ENCODE measurements around the gene ADCY7. TPM values are rescaled to one million over a fixed set of nuclear protein-coding genes. Genes with fewer than 3 reads are reported as not detected.

Gene ADCY7
- total and polyA plus RNA-seq, 9 of the 15 experiments (the other 6 are each of a cell fraction or from before 2014, with no cell fraction given): 2.3 to 108 (median 28.6) TPM

DNA sequence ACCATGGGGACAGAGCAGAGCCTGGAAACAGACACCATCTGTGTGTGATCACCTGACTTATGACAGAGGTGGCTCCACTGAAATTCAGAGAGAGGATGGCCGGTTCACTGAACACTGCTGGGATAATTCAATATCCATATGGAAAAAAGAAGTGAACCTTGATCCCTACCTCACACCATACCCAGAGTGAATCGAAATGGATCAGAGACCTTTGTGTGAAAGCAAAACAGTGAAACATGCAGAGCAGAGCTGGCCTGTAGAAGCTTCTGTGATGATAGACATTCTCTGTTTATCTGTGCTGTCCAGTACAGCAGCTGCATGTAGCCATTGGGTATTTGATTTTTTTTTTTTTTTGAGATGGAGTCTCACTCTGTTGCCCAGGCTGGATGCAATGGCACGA is 20.3 kb downstream of the ADCY7 start:
- no TSS peak for BruUV-seq (replicated peaks)
- 98% methylated on average over 3 of the region's 3 CpGs for WGBS (ENCODE audit: insufficient coverage, low coverage, missing lambda C conversion rate)

DNA sequence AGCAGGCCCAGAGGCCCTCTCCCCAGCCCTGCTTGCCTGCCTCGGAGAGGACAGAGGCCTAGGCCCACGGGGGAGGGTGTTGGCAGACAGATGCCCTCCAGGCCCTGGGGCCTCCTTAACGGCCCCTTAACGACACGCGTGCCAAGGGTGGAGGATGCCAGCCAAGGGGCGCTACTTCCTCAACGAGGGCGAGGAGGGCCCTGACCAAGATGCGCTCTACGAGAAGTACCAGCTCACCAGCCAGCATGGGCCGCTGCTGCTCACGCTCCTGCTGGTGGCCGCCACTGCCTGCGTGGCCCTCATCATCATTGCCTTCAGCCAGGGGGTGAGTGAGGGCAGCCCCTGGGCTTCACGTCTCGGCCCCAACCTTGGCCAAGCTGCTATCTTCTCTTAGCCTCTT is 21.7 kb downstream of the ADCY7 start:
- H3K9me1 ChIP-seq (ENCODE audit: control insufficient read depth, insufficient read depth, low read length): no peaks in the 10 kb centered on the region
- H3K27me3 ChIP-seq (ENCODE audit: control insufficient read depth in 2 of 2, insufficient read depth in 2 of 2, low read length in 2 of 2): no peaks in the 10 kb centered on the region
- H3K9ac ChIP-seq (ENCODE audit: insufficient read depth in 1 of 2, low read depth in 2 of 2, low read length in 2 of 2): no peak overlapping the region; a peak in 1 of 4 replicates
- H2AFZ ChIP-seq (ENCODE audit: low read depth, low read length): no peak overlapping the region
- TF ChIP-seq YY1 (IDR thresholded peaks at IDR 0.05; ENCODE audit: borderline replicate concordance in 1 of 3, control insufficient read depth in 1 of 3, extremely low read depth in 1 of 3, insufficient read depth in 3 of 3, insufficient read length in 1 of 3, insufficient replicate concordance in 2 of 3, low read depth in 1 of 3, low read length in 2 of 3) (no peak), POLR2G (IDR thresholded peaks at IDR 0.05; ENCODE audit: low read depth, low read length) (peak; percentile 50; the same call in 1 of the 2 replicates)
- CTCF ChIA-PET (ENCODE audit: low intra/inter-chr PET ratio): no interaction called here
- peaks cover 49% of the 10 kb centered on the region for H3K79me2 ChIP-seq (ENCODE audit: control insufficient read depth, insufficient read depth, low read length)
- POLR2A ChIA-PET: interaction anchor here (0.6 to 1.3 kb wide), 3 partner anchors 22 to 298 kb away, joined by 3 to 4 read pairs (median 4); partner anchors contain the start of gene ADCY7
- H3K9me3 ChIP-seq (replicated peaks; ENCODE audit: control insufficient read depth, insufficient read depth, low read depth, low read length): peaks cover 2% of the 10 kb centered on the region
- H4K20me1 ChIP-seq (replicated peaks; ENCODE audit: control insufficient read depth, insufficient read depth, low read length): peaks cover 3% of the 10 kb centered on the region
- 97% methylated on average over 15 of the region's 17 CpGs for WGBS (ENCODE audit: insufficient coverage, low coverage, missing lambda C conversion rate)
- intact Hi-C loops (cut with micrococcal nuclease): no loop called here
- in situ Hi-C loops (cut with MboI): no loop called here
- no peak for ATAC-seq
- no peak for FAIRE-seq
- no peak overlapping the region for H3K4me2 ChIP-seq (ENCODE audit: insufficient read depth, low read length)
- no TSS peak for BruUV-seq (replicated peaks)
- no peak for DNase-seq (ENCODE audit: extremely low read depth in 1 of 4, low spot score in 3 of 4)
- no peak overlapping the region for H3K4me3 ChIP-seq
- peaks cover 84% of the 10 kb centered on the region; the same call in 2 of the 3 replicates for H3K36me3 ChIP-seq (ENCODE audit: control insufficient read depth, insufficient read depth, low read length)
- peaks cover 4 to 39% of the 10 kb centered on the region in 2 experiments; a peak in 3 of 5 replicates for H3K4me1 ChIP-seq (replicated peaks in 1 of 2; ENCODE audit: control insufficient read depth in 2 of 2, insufficient read depth in 2 of 2, low read length in 2 of 2)
- H3K27ac ChIP-seq (ENCODE audit: extremely low read depth, low read depth, low read length): no peak overlapping the region

More for the DNA sequence above, 20.3 kb downstream of the ADCY7 start:
- ATAC-seq (no peak), DNase-seq (ENCODE audit: extremely low read depth in 1 of 4, low spot score in 3 of 4) (no peak), FAIRE-seq (no peak)
- ChIA-PET POLR2A (interaction anchor here (1.3 kb wide), 1 partner anchor 24 kb away, joined by 4 read pairs; no protein-coding TSS in a partner anchor), CTCF (ENCODE audit: low intra/inter-chr PET ratio) (no interaction called here)
- H3K9ac ChIP-seq (ENCODE audit: insufficient read depth in 1 of 2, low read depth in 2 of 2, low read length in 2 of 2): no peak overlapping the region
- no peaks in the 10 kb centered on the region for H3K27me3 ChIP-seq (ENCODE audit: control insufficient read depth in 2 of 2, insufficient read depth in 2 of 2, low read length in 2 of 2)
- no peak overlapping the region for H3K4me3 ChIP-seq
- peaks cover 10% of the 10 kb centered on the region for H4K20me1 ChIP-seq (replicated peaks; ENCODE audit: control insufficient read depth, insufficient read depth, low read length)
- H3K79me2 ChIP-seq (ENCODE audit: control insufficient read depth, insufficient read depth, low read length): peaks cover 63% of the 10 kb centered on the region
- peaks cover 2% of the 10 kb centered on the region for H3K9me1 ChIP-seq (ENCODE audit: control insufficient read depth, insufficient read depth, low read length)
- TF ChIP-seq, protein P1, sequence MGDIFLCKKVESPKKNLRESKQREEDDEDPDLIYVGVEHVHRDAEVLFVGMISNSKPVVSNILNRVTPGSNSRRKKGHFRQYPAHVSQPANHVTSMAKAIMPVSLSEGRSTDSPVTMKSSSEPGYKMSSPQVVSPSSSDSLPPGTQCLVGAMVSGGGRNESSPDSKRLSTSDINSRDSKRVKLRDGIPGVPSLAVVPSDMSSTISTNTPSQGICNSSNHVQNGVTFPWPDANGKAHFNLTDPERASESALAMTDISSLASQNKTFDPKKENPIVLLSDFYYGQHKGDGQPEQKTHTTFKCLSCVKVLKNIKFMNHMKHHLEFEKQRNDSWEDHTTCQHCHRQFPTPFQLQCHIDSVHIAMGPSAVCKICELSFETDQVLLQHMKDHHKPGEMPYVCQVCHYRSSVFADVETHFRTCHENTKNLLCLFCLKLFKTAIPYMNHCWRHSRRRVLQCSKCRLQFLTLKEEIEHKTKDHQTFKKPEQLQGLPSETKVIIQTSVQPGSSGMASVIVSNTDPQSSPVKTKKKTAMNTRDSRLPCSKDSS (IDR thresholded peaks at IDR 0.05; ENCODE audit: low read depth, partially characterized antibody): peak; percentile 12
- no peak for TF ChIP-seq CTBP1 (IDR thresholded peaks at IDR 0.05; ENCODE audit: borderline replicate concordance)
- peak; percentile 61; the same call in 1 of the 2 replicates for TF ChIP-seq TRIM28 (IDR thresholded peaks at IDR 0.05)
- no peak for TF ChIP-seq LEF1 (IDR thresholded peaks at IDR 0.05)
- H3K4me1 ChIP-seq (replicated peaks in 1 of 2; ENCODE audit: control insufficient read depth in 2 of 2, insufficient read depth in 2 of 2, low read length in 2 of 2): peaks cover 17 to 44% of the 10 kb centered on the region in 2 experiments
- H3K4me2 ChIP-seq (ENCODE audit: insufficient read depth, low read length): no peak overlapping the region
- H3K9me3 ChIP-seq (replicated peaks; ENCODE audit: control insufficient read depth, insufficient read depth, low read depth, low read length): peaks cover 2% of the 10 kb centered on the region
- H3K27ac ChIP-seq (ENCODE audit: extremely low read depth, low read depth, low read length): no peak overlapping the region
- peaks cover 79% of the 10 kb centered on the region; the same call in 2 of the 3 replicates for H3K36me3 ChIP-seq (ENCODE audit: control insufficient read depth, insufficient read depth, low read length)
- in situ Hi-C loops (cut with MboI) (no loop called here), intact Hi-C loops (cut with micrococcal nuclease) (no loop called here)
- no peak overlapping the region for H2AFZ ChIP-seq (ENCODE audit: low read depth, low read length)
